OCI-LY1 (cell line): ENCODE results near the gene FKBP6.

Source experiments
- EZH2 ChIP-seq: fragments of 200-600 bp; sonication (generic), shearing (Covaris generic); IDR thresholded peaks from 2 replicates; pipeline ENCODE4 v1.8.0; 2017; ENCODE audit warnings: borderline replicate concordance, mixed run types, mild to moderate bottlenecking, antibody characterized with exemption, low read length, moderate library complexity, mixed read lengths
- TF ChIP-seq, protein P1 (sequence below): fragments of 200-600 bp; sonication (generic), shearing (Covaris generic); IDR thresholded peaks from 2 replicates; pipeline ENCODE4 v1.5.1; 2017; ENCODE audit warnings: mild to moderate bottlenecking, antibody characterized with exemption, low read length, moderate library complexity, mixed read lengths

DNA sequence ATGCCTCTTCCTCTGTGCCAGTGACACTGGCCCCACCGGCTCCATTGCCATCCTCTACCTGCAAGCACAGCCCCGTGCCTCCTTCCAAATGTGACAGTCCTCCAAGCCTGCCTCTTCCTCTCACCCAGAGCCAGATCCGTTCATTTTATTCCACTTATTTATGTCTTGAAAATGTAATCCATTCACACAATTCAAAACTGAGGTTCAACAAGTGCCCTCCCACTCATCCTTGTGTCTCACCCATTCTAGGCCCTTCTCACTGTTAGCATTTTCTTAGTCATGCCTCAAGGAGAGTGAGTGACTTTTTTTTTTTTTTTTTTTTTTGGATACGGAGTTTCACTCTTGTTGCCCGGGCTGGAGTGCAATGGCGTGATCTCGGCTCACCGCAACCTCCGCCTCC is 41.7 kb downstream of the FKBP6 start:
- TF ChIP-seq, protein P1, sequence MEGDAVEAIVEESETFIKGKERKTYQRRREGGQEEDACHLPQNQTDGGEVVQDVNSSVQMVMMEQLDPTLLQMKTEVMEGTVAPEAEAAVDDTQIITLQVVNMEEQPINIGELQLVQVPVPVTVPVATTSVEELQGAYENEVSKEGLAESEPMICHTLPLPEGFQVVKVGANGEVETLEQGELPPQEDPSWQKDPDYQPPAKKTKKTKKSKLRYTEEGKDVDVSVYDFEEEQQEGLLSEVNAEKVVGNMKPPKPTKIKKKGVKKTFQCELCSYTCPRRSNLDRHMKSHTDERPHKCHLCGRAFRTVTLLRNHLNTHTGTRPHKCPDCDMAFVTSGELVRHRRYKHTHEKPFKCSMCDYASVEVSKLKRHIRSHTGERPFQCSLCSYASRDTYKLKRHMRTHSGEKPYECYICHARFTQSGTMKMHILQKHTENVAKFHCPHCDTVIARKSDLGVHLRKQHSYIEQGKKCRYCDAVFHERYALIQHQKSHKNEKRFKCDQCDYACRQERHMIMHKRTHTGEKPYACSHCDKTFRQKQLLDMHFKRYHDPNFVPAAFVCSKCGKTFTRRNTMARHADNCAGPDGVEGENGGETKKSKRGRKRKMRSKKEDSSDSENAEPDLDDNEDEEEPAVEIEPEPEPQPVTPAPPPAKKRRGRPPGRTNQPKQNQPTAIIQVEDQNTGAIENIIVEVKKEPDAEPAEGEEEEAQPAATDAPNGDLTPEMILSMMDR, result no peak
- TF ChIP-seq EZH2, result no peak
